HepG2 (cell line): ENCODE results near the gene NUTF2. TPM values are rescaled to one million over a fixed set of nuclear protein-coding genes. Genes with fewer than 3 reads are reported as not detected.

Experiments used
- ADNP ChIP-seq: sonication (generic); formaldehyde crosslinking; IDR thresholded peaks from 2 replicates; pipeline ENCODE4 v1.4.0; 2020; ENCODE audit warnings: missing genetic modification reagents
- BORCS8-MEF2B ChIP-seq: sonication (generic); formaldehyde crosslinking; IDR thresholded peaks from 2 replicates; pipeline ENCODE4 v1.8.0; 2022; ENCODE audit warnings: mild to moderate bottlenecking, missing genetic modification reagents
- CEBPG ChIP-seq: IDR thresholded peaks from 2 replicates; pipeline ENCODE4 v1.6.1; 2016
- EEA1 ChIP-seq: sonication (generic); formaldehyde crosslinking; IDR thresholded peaks from 2 replicates; pipeline ENCODE4 v1.5.1; 2020; ENCODE audit warnings: mild to moderate bottlenecking, missing genetic modification reagents, borderline replicate concordance
- ELF3 ChIP-seq: IDR thresholded peaks from 2 replicates; pipeline ENCODE4 v1.6.1; 2016; ENCODE audit warnings: missing genetic modification reagents, missing compliant biosample characterization
- MBD4 ChIP-seq: IDR thresholded peaks from 2 replicates; pipeline ENCODE4 v1.6.1; 2012; ENCODE audit warnings: low read length, inconsistent platforms, borderline replicate concordance
- PPARG ChIP-seq: conservative IDR thresholded peaks from 2 replicates; pipeline ENCODE4 v1.6.1; 2016; ENCODE audit warnings: missing biosample characterization, missing genetic modification reagents
- TARDBP ChIP-seq: sonication (generic); formaldehyde crosslinking; IDR thresholded peaks from 2 replicates; pipeline ENCODE4 v1.8.0; 2022; ENCODE audit warnings: mild to moderate bottlenecking, missing genetic modification reagents
- TCF12 ChIP-seq, 2 experiments: fragments of 450-650 bp in 1 of 2; sonication (generic) in 1 of 2; formaldehyde crosslinking in 1 of 2; IDR thresholded peaks; 2 replicates each; pipeline versions ENCODE4 v1.6.1 to v1.8.0; 2017 to 2022; ENCODE audit warnings: antibody characterized with exemption in 1 of 2, mild to moderate bottlenecking in 1 of 2, missing genetic modification reagents in 1 of 2, moderate library complexity in 1 of 2
- XBP1 ChIP-seq: sonication (generic); formaldehyde crosslinking; IDR thresholded peaks from 2 replicates; pipeline ENCODE4 v1.5.0; 2020; ENCODE audit warnings: missing genetic modification reagents
- ZFP82 ChIP-seq: sonication (generic); formaldehyde crosslinking; IDR thresholded peaks from 2 replicates; pipeline ENCODE4 v1.5.1; 2020; ENCODE audit warnings: mild to moderate bottlenecking, missing genetic modification reagents, borderline replicate concordance
- ZMAT3 ChIP-seq: sonication (generic); formaldehyde crosslinking; conservative IDR thresholded peaks from 2 replicates; pipeline ENCODE4 v1.7.0; 2021; ENCODE audit warnings: missing genetic modification reagents
- polyA plus RNA-seq, 8 experiments: library from polyadenylated mRNA; depleted of rRNA in 3 of 8; stranded (reverse) in 7 of 8; unstranded in 1 of 8; fragments of >200 nt; fragmentation: Illumina TruSeq in 4 of 8; extraction: Trizol in 4 of 8; gene quantifications; 2 replicates each; pipeline versions ENCODE4 v1.2.1 to v1.2.3, GENCODE V29; 2011 to 2016; ENCODE audit warnings: low read depth in 4 of 8, missing spikeins in 1 of 8, mixed read lengths in 1 of 8; ENCODE audit not compliant: insufficient read depth in 1 of 8
- total RNA-seq, 5 experiments: library from RNA; depleted of rRNA; stranded (reverse); fragments of >200 nt; fragmentation: Illumina TruSeq; extraction: Trizol; gene quantifications; 2 replicates each; pipeline ENCODE4 v1.2.3, GENCODE V29; 2016; ENCODE audit warnings: low read depth in 1 of 5
- TF ChIP-seq, protein P1 (sequence below): sonication (generic); formaldehyde crosslinking; IDR thresholded peaks from 2 replicates; pipeline ENCODE4 v1.4.0; 2020; ENCODE audit warnings: low read depth, mild to moderate bottlenecking, missing genetic modification reagents
- TF ChIP-seq, protein P2 (sequence below): sonication (generic); formaldehyde crosslinking; IDR thresholded peaks from 2 replicates; pipeline ENCODE4 v1.9.0; 2021; ENCODE audit warnings: mild to moderate bottlenecking, missing genetic modification reagents
- TF ChIP-seq, protein P3 (sequence below): sonication (generic); formaldehyde crosslinking; IDR thresholded peaks from 2 replicates; pipeline ENCODE4 v1.8.0; 2022; ENCODE audit warnings: missing genetic modification reagents, mild to moderate bottlenecking, inconsistent platforms, borderline replicate concordance
- TF ChIP-seq, protein P4 (sequence below): sonication (generic); formaldehyde crosslinking; IDR thresholded peaks from 2 replicates; pipeline ENCODE4 v1.4.0; 2020; ENCODE audit warnings: missing genetic modification reagents; ENCODE audit errors: not compliant biosample characterization
- TF ChIP-seq, protein P5 (sequence below): sonication (generic); formaldehyde crosslinking; IDR thresholded peaks from 2 replicates; pipeline ENCODE4 v1.9.0; 2022; ENCODE audit warnings: missing genetic modification reagents, mild to moderate bottlenecking, borderline replicate concordance

The NUTF2 gene
- total and polyA plus RNA-seq, 2 of the 13 experiments (the other 11 are each of a cell fraction or from before 2014, with no cell fraction given): 168 to 214 TPM

DNA sequence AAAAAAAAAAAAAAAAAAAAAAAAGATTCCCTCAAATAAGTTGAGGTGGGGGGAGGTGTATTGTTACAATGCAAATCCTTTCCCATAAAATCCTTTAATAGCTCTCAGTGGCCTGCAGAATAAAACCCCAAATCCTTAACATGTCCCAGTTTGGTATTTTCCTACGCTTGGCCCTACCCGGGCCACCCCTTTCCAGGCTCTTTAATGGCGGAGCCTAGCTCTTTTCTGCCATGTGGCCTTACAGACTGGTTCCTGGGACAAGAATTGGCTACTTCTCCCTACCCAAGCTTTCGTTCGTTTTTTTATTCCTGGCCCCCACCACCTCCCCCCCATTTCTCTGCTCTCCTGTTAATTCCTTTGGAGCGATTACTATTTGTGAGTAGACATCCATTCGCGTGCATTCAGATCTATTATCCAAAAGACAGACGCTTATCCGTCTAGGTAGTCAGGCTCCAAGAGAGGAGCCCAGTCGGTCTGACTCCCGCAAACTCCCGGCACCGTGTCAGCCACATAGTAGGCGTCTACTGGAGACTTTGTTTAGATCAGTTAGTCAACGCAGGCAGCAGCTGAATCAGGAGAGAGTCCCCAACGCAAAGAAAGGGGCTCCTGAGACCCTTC lies 5.4 kb upstream of the NUTF2 start (continued):
- TF ChIP-seq, protein P1, sequence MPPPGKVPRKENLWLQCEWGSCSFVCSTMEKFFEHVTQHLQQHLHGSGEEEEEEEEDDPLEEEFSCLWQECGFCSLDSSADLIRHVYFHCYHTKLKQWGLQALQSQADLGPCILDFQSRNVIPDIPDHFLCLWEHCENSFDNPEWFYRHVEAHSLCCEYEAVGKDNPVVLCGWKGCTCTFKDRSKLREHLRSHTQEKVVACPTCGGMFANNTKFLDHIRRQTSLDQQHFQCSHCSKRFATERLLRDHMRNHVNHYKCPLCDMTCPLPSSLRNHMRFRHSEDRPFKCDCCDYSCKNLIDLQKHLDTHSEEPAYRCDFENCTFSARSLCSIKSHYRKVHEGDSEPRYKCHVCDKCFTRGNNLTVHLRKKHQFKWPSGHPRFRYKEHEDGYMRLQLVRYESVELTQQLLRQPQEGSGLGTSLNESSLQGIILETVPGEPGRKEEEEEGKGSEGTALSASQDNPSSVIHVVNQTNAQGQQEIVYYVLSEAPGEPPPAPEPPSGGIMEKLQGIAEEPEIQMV (CRISPR knock-in tag): no peak
- TF ChIP-seq ZMAT3 (CRISPR knock-in tag) (no peak), TCF12 (IDR thresholded peaks at IDR 0.05) (no peak), TCF12 (CRISPR knock-in tag; IDR thresholded peaks at IDR 0.05) (no peak), CEBPG (CRISPR knock-in tag) (no peak), XBP1 (no peak), BORCS8-MEF2B (no peak), ELF3 (CRISPR knock-in tag) (no peak), MBD4 (no peak), PPARG (CRISPR knock-in tag) (no peak), ZFP82 (CRISPR knock-in tag) (0 out of 2 replicates have a peak, but pooled peaks have one; percentile 50), EEA1 (no peak), TARDBP (no peak), ADNP (CRISPR knock-in tag) (no peak)
- TF ChIP-seq, protein P2, sequence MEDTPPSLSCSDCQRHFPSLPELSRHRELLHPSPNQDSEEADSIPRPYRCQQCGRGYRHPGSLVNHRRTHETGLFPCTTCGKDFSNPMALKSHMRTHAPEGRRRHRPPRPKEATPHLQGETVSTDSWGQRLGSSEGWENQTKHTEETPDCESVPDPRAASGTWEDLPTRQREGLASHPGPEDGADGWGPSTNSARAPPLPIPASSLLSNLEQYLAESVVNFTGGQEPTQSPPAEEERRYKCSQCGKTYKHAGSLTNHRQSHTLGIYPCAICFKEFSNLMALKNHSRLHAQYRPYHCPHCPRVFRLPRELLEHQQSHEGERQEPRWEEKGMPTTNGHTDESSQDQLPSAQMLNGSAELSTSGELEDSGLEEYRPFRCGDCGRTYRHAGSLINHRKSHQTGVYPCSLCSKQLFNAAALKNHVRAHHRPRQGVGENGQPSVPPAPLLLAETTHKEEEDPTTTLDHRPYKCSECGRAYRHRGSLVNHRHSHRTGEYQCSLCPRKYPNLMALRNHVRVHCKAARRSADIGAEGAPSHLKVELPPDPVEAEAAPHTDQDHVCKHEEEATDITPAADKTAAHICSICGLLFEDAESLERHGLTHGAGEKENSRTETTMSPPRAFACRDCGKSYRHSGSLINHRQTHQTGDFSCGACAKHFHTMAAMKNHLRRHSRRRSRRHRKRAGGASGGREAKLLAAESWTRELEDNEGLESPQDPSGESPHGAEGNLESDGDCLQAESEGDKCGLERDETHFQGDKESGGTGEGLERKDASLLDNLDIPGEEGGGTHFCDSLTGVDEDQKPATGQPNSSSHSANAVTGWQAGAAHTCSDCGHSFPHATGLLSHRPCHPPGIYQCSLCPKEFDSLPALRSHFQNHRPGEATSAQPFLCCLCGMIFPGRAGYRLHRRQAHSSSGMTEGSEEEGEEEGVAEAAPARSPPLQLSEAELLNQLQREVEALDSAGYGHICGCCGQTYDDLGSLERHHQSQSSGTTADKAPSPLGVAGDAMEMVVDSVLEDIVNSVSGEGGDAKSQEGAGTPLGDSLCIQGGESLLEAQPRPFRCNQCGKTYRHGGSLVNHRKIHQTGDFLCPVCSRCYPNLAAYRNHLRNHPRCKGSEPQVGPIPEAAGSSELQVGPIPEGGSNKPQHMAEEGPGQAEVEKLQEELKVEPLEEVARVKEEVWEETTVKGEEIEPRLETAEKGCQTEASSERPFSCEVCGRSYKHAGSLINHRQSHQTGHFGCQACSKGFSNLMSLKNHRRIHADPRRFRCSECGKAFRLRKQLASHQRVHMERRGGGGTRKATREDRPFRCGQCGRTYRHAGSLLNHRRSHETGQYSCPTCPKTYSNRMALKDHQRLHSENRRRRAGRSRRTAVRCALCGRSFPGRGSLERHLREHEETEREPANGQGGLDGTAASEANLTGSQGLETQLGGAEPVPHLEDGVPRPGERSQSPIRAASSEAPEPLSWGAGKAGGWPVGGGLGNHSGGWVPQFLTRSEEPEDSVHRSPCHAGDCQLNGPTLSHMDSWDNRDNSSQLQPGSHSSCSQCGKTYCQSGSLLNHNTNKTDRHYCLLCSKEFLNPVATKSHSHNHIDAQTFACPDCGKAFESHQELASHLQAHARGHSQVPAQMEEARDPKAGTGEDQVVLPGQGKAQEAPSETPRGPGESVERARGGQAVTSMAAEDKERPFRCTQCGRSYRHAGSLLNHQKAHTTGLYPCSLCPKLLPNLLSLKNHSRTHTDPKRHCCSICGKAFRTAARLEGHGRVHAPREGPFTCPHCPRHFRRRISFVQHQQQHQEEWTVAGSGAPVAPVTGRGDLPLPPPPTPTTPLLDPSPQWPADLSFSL (CRISPR knock-in tag): 0 out of 2 replicates have a peak, but pooled peaks have one; percentile 19
- TF ChIP-seq, protein P3, sequence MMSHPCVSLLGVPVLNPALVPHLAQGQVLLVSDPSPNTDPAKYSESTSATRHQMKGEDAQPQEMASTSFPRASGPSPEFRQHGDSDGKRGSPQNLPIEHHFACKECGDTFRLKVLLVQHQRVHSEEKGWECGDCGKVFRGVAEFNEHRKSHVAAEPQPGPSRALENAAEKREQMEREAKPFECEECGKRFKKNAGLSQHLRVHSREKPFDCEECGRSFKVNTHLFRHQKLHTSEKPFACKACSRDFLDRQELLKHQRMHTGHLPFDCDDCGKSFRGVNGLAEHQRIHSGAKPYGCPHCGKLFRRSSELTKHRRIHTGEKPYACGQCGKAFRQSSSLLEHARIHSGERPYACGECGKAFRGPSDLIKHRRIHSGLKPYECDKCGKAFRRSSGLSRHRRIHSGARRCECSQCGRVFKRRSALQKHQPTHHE (CRISPR knock-in tag): 0 out of 2 replicates have a peak, but pooled peaks have one; percentile 1
- TF ChIP-seq, protein P4, sequence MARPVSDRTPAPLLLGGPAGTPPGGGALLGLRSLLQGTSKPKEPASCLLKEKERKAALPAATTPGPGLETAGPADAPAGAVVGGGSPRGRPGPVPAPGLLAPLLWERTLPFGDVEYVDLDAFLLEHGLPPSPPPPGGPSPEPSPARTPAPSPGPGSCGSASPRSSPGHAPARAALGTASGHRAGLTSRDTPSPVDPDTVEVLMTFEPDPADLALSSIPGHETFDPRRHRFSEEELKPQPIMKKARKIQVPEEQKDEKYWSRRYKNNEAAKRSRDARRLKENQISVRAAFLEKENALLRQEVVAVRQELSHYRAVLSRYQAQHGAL (CRISPR knock-in tag): no peak
- TF ChIP-seq, protein P5, sequence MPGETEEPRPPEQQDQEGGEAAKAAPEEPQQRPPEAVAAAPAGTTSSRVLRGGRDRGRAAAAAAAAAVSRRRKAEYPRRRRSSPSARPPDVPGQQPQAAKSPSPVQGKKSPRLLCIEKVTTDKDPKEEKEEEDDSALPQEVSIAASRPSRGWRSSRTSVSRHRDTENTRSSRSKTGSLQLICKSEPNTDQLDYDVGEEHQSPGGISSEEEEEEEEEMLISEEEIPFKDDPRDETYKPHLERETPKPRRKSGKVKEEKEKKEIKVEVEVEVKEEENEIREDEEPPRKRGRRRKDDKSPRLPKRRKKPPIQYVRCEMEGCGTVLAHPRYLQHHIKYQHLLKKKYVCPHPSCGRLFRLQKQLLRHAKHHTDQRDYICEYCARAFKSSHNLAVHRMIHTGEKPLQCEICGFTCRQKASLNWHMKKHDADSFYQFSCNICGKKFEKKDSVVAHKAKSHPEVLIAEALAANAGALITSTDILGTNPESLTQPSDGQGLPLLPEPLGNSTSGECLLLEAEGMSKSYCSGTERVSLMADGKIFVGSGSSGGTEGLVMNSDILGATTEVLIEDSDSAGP (CRISPR knock-in tag): no peak
